Mesenchymal stem cell (in vitro differentiated cells and primary cell): ENCODE data around the gene CAPN15.

Experiments
- DNase-seq: peaks from one replicate; pipeline ENCODE4 v3.0.0-alpha.2; 2013
- H2AFZ ChIP-seq: one replicate; pipeline ENCODE4 v1.6.1; 2013; ENCODE audit warnings: low read depth, mild to moderate bottlenecking, control low read depth, inconsistent platforms, low read length, moderate library complexity
- H2AK5ac ChIP-seq: 2 replicates; pipeline ENCODE4 v1.6.1; 2013; ENCODE audit warnings: low read length, moderate library complexity, mild to moderate bottlenecking, inconsistent platforms; ENCODE audit not compliant: severe bottlenecking
- H2BK120ac ChIP-seq: one replicate; pipeline ENCODE4 v1.6.1; 2013; ENCODE audit warnings: low read depth, mild to moderate bottlenecking, inconsistent platforms, low read length, moderate library complexity
- H2BK12ac ChIP-seq, 2 experiments: one replicate each; pipeline ENCODE4 v1.6.1; 2013; ENCODE audit warnings: inconsistent platforms in 2 of 2, low read length in 2 of 2, mild to moderate bottlenecking in 2 of 2, moderate library complexity in 2 of 2, control low read depth in 1 of 2
- H2BK15ac ChIP-seq: one replicate; pipeline ENCODE4 v1.6.1; 2013; ENCODE audit warnings: mild to moderate bottlenecking, low read depth, inconsistent platforms; ENCODE audit not compliant: poor library complexity, severe bottlenecking
- H2BK5ac ChIP-seq: 2 replicates; pipeline ENCODE4 v1.6.1; 2013; ENCODE audit warnings: low read depth, mild to moderate bottlenecking, low read length, control low read depth, inconsistent platforms; ENCODE audit not compliant: poor library complexity, severe bottlenecking
- H3K14ac ChIP-seq, 2 experiments: one replicate each; pipeline ENCODE4 v1.6.1; 2013; ENCODE audit warnings: inconsistent platforms in 2 of 2, low read length in 2 of 2, control low read depth in 1 of 2, mild to moderate bottlenecking in 1 of 2, moderate library complexity in 1 of 2
- H3K18ac ChIP-seq, 2 experiments: one replicate each; pipeline ENCODE4 v1.6.1; 2013; ENCODE audit warnings: inconsistent platforms in 2 of 2, low read length in 2 of 2, control low read depth in 1 of 2, low read depth in 1 of 2, mild to moderate bottlenecking in 1 of 2
- H3K23ac ChIP-seq, 2 experiments: one replicate each; pipeline ENCODE4 v1.6.1; 2013; ENCODE audit warnings: inconsistent platforms in 2 of 2, low read length in 2 of 2, mild to moderate bottlenecking in 2 of 2, moderate library complexity in 2 of 2, control low read depth in 1 of 2
- H3K27ac ChIP-seq: 2 replicates; pipeline ENCODE4 v1.5.1; 2013; ENCODE audit warnings: mild to moderate bottlenecking, moderate library complexity, low read length, control low read depth, inconsistent platforms; ENCODE audit not compliant: poor library complexity, severe bottlenecking
- H3K27me3 ChIP-seq, 2 experiments: 2 replicates each; pipeline versions ENCODE4 v1.6.1 to v1.7.0; 2013; ENCODE audit warnings: low read length in 2 of 2, mild to moderate bottlenecking in 2 of 2, moderate library complexity in 2 of 2, control low read depth in 1 of 2, inconsistent platforms in 1 of 2; ENCODE audit not compliant: control insufficient read depth in 1 of 2, insufficient read depth in 1 of 2
- H3K36me3 ChIP-seq, 2 experiments: 2 replicates each; pipeline versions ENCODE4 v1.6.1 to v1.7.0; 2013; ENCODE audit warnings: low read length in 2 of 2, control low read depth in 1 of 2, inconsistent platforms in 1 of 2, low read depth in 1 of 2, mild to moderate bottlenecking in 1 of 2; ENCODE audit not compliant: insufficient read depth in 2 of 2, control insufficient read depth in 1 of 2
- H3K4ac ChIP-seq, 2 experiments: one replicate each; pipeline ENCODE4 v1.6.1; 2013; ENCODE audit warnings: inconsistent platforms in 2 of 2, low read length in 2 of 2, mild to moderate bottlenecking in 2 of 2, moderate library complexity in 2 of 2, control low read depth in 1 of 2, low read depth in 1 of 2
- H3K4me1 ChIP-seq: 2 replicates; pipeline ENCODE4 v1.6.1; 2013; ENCODE audit warnings: low read depth, low read length, control low read depth; ENCODE audit not compliant: control insufficient read depth, insufficient read depth
- H3K4me2 ChIP-seq: 2 replicates; pipeline ENCODE4 v1.6.1; 2013; ENCODE audit warnings: low read length, mild to moderate bottlenecking, inconsistent platforms; ENCODE audit not compliant: poor library complexity, severe bottlenecking
- H3K4me3 ChIP-seq, 2 experiments: 2 replicates each; pipeline versions ENCODE4 v1.5.1 to v1.7.0; 2013; ENCODE audit warnings: low read length in 2 of 2, mild to moderate bottlenecking in 2 of 2, control low read depth in 1 of 2, low read depth in 1 of 2; ENCODE audit not compliant: insufficient read depth in 1 of 2
- H3K79me1 ChIP-seq: replicated peaks from 2 replicates; pipeline ENCODE4 v1.6.1; 2013; ENCODE audit warnings: mild to moderate bottlenecking, control low read depth, low read length, inconsistent platforms; ENCODE audit not compliant: poor library complexity, severe bottlenecking
- H3K9ac ChIP-seq: 2 replicates; pipeline ENCODE4 v1.7.0; 2013; ENCODE audit warnings: mild to moderate bottlenecking, low read length, moderate library complexity
- H3K9me3 ChIP-seq: 2 replicates; pipeline ENCODE4 v1.7.0; 2013; ENCODE audit warnings: mild to moderate bottlenecking, low read length; ENCODE audit not compliant: control insufficient read depth
- H4K8ac ChIP-seq: one replicate; pipeline ENCODE4 v1.6.1; 2013; ENCODE audit warnings: inconsistent platforms, mild to moderate bottlenecking, low read length, moderate library complexity
- H4K91ac ChIP-seq: one replicate; pipeline ENCODE4 v1.6.1; 2013; ENCODE audit warnings: mild to moderate bottlenecking, low read length, inconsistent platforms
- WGBS: methylation state at CpG from one replicate; pipeline ENCODE4 v1.1.7; 2013; ENCODE audit warnings: mixed read lengths; 5-methylcytosine and 5-hydroxymethylcytosine counted together

The CAPN15 gene

DNA sequence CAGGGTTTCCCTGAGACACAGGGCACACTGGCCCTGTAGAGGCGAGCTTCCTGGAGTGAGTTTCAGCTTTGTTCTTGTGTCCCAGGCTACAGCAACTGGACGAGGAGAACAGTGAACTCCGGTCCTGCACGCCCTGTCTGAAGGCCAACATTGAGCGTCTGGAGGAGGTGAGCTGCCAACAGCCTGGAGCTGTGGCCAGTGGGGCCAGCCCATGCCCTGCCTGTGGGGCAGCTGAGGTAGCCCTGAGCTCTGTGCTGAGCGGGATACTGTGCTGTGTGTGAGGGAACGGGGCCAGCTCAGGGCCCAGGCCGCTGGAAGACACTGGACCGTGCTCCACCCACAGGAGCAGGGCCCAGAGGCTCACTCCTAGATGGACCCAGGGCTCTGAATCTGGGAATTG lies 8.7 kb upstream of the CAPN15 start:
- Histone ChIP-seq H3K4me1 (peaks cover 6% of the 10 kb centered on the region), H2BK5ac (no peak overlapping the region), H3K4me3 (no peak overlapping the region), H3K9me3 (no peaks in the 10 kb centered on the region), H3K4me2 (no peak overlapping the region), H3K4ac (peak overlapping the region in 1 of 2 experiments; percentile 7), H3K27me3 (no peaks in the 10 kb centered on the region), H4K91ac (peak overlapping the region; percentile 8), H3K18ac (no peak overlapping the region), H4K8ac (no peak overlapping the region), H2BK12ac (no peak overlapping the region), H2AK5ac (no peak overlapping the region), H2AFZ (no peak overlapping the region), H2BK120ac (no peak overlapping the region), H3K9ac (no peak overlapping the region), H2BK15ac (no peak overlapping the region), H3K27ac (no peak overlapping the region), H3K23ac (no peak overlapping the region), H3K14ac (no peak overlapping the region), H3K79me1 (peaks cover 10% of the 10 kb centered on the region), H3K36me3 (peaks cover 44 to 70% of the 10 kb centered on the region in 2 experiments)
- DNase-seq, result no peak
- WGBS, result 96% methylated on average over 9 of the region's 9 CpGs

DNA sequence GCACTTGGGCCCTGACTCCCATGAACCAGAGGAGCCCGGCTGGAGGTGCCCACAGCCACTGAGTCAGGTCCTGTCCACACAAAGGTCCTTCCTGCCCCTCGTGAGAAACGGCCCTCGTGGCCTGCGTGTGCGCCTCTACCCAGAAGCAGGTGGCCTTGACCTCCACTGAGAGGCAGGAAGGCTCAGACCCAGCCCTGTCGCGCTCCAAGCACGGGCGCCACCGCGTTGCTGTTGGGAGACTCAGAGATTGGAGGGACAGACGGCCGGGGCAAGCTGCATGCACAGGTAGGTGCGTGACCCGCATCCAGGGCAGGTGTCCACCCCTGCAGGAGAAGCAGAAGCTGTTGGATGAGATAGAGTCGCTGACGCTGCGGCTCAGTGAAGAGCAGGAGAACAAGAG lies 8.1 kb upstream of the CAPN15 start:
- no peak overlapping the region for H2BK12ac ChIP-seq
- H3K4me1 ChIP-seq, result peaks cover 7% of the 10 kb centered on the region
- no peak overlapping the region for H2AFZ ChIP-seq
- no peak overlapping the region for H2BK120ac ChIP-seq
- no peak overlapping the region for H3K27ac ChIP-seq
- H2AK5ac ChIP-seq, result no peak overlapping the region
- no peak for DNase-seq
- no peak overlapping the region for H3K18ac ChIP-seq
- no peak overlapping the region for H3K23ac ChIP-seq
- no peak overlapping the region for H4K91ac ChIP-seq
- H3K4me3 ChIP-seq, result no peak overlapping the region
- H3K9me3 ChIP-seq, result no peaks in the 10 kb centered on the region
- no peak overlapping the region for H3K4me2 ChIP-seq
- no peak overlapping the region for H2BK15ac ChIP-seq
- H3K9ac ChIP-seq, result no peak overlapping the region
- WGBS, result 98% methylated on average over 19 of the region's 19 CpGs
- H2BK5ac ChIP-seq, result no peak overlapping the region
- no peak overlapping the region for H4K8ac ChIP-seq
- peaks cover 11% of the 10 kb centered on the region for H3K79me1 ChIP-seq
- no peaks in the 10 kb centered on the region for H3K27me3 ChIP-seq
- no peak overlapping the region for H3K4ac ChIP-seq
- H3K14ac ChIP-seq, result no peak overlapping the region
- peaks cover 44 to 71% of the 10 kb centered on the region in 2 experiments for H3K36me3 ChIP-seq

DNA sequence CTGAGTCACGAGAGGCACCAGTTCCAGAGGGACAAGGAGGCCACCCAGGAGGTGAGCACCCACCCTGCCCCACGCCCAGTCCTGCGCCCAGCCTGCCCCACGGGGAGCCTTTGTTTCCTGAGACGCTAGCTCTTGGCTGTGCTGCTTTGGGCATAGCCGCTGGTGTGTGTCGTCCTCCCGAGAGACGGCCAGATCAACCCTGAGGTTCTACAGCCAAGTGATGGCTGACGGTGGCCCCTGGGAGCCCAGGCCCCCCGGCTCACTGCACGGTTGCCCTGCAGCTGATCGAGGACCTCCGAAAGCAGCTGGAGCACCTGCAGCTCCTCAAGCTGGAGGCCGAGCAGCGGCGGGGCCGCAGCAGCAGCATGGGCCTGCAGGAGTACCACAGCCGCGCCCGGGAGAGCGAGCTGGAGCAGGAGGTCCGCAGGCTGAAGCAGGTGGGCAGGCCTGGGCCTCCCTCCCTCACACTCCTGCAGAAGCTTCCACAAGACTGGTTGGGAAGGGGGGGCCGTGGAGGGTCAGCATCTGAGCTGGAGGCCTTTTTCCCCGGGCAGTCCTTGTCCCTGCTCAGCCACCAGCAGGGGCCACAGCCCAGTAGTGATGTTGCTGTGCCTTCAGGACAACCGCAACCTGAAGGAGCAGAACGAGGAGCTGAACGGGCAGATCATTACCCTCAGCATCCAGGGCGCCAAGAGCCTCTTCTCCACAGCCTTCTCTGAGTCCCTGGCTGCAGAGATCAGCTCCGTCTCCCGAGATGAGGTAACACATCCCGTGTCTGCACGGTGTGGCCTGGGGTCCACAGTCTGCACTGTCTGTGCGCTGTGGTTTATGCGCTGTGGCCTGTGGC lies 7.4 kb upstream of the CAPN15 start:
- Histone ChIP-seq H2AFZ (no peak overlapping the region), H3K23ac (no peak overlapping the region), H3K18ac (no peak overlapping the region), H3K14ac (no peak overlapping the region), H2BK15ac (no peak overlapping the region), H3K4ac (no peak overlapping the region), H2BK120ac (no peak overlapping the region), H2AK5ac (no peak overlapping the region), H3K79me1 (peaks cover 13% of the 10 kb centered on the region), H3K36me3 (peaks cover 45 to 73% of the 10 kb centered on the region in 2 experiments), H3K27ac (no peak overlapping the region), H4K91ac (no peak overlapping the region), H3K4me1 (peaks cover 11% of the 10 kb centered on the region), H2BK5ac (no peak overlapping the region), H3K9me3 (no peaks in the 10 kb centered on the region), H4K8ac (no peak overlapping the region), H2BK12ac (no peak overlapping the region), H3K27me3 (no peaks in the 10 kb centered on the region), H3K4me3 (no peak overlapping the region), H3K4me2 (no peak overlapping the region), H3K9ac (no peak overlapping the region)
- DNase-seq, result no peak
- WGBS, result 97% methylated on average over 35 of the region's 35 CpGs

DNA sequence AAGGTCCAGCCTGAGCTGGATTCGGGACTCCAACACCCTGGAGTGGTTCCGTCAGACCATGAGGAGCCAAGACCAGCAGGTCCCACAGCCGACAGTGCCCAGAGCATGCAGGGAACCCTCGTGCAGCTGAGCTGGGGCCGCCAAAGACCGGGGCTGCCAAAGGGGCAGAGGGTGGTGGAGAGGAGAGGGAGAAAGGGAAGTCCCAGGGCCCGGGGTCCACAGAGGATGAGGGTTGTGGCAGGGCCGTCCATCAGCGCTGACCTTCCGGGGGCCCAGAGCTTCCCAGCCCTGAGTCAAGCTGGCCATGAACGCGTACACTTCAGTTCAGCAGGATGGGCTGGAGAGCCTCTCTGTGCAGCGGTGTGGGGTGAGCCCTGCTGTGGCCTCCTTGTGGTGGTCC lies 6.7 kb upstream of the CAPN15 start:
- Histone ChIP-seq H2BK5ac (no peak overlapping the region), H3K27me3 (no peaks in the 10 kb centered on the region), H2BK120ac (no peak overlapping the region), H4K8ac (no peak overlapping the region), H3K4me2 (no peak overlapping the region), H3K18ac (no peak overlapping the region), H3K79me1 (peaks cover 13% of the 10 kb centered on the region), H3K4ac (no peak overlapping the region), H3K14ac (no peak overlapping the region), H3K9me3 (no peaks in the 10 kb centered on the region), H2AFZ (no peak overlapping the region), H3K9ac (no peak overlapping the region), H2BK12ac (no peak overlapping the region), H3K4me1 (peaks cover 19% of the 10 kb centered on the region), H3K23ac (no peak overlapping the region), H3K4me3 (no peak overlapping the region), H4K91ac (no peak overlapping the region), H2BK15ac (no peak overlapping the region), H3K36me3 (peaks cover 41 to 67% of the 10 kb centered on the region in 2 experiments), H2AK5ac (no peak overlapping the region), H3K27ac (no peak overlapping the region)
- WGBS, result 96% methylated on average over 13 of the region's 13 CpGs
- DNase-seq, result no peak
